PFSK-1 (cell line): ENCODE data around the gene NEK7.

Experiments
- FOXP2 ChIP-seq: optimal IDR thresholded peaks from 2 replicates; pipeline ENCODE3; 2011; ENCODE audit warnings: borderline replicate concordance, control low read depth, inconsistent platforms; ENCODE audit not compliant: insufficient read depth; ENCODE audit errors: extremely low read length, extremely low read depth
- POLR2AphosphoS5 ChIP-seq: IDR thresholded peaks from 2 replicates; pipeline ENCODE4 v1.6.1; 2012; ENCODE audit warnings: low read depth, mild to moderate bottlenecking, control low read depth, low read length, moderate library complexity
- REST ChIP-seq, 2 experiments: IDR thresholded peaks; 2 replicates each; pipeline versions ENCODE4 v1.6.1 to v1.8.0; 2011 to 2012; ENCODE audit warnings: low read depth in 2 of 2, low read length in 2 of 2, control low read depth in 1 of 2, inconsistent platforms in 1 of 2, mild to moderate bottlenecking in 1 of 2, moderate library complexity in 1 of 2; ENCODE audit not compliant: insufficient read depth in 1 of 2
- SIN3A ChIP-seq: IDR thresholded peaks from 2 replicates; pipeline ENCODE4 v1.6.1; 2012; ENCODE audit warnings: mild to moderate bottlenecking, low read length, moderate library complexity, borderline replicate concordance; ENCODE audit not compliant: insufficient read depth
- TAF1 ChIP-seq: IDR thresholded peaks from 2 replicates; pipeline ENCODE4 v1.6.1; 2012; ENCODE audit warnings: low read length, control low read depth, borderline replicate concordance; ENCODE audit not compliant: insufficient read depth

The NEK7 gene

GRCh38 chr1:198241553-198241952 is 84.8 kb downstream of the NEK7 start:
- no peak for TF ChIP-seq REST (IDR thresholded peaks at IDR 0.05; ENCODE audit: insufficient read depth in 1 of 2, low read depth in 2 of 2, low read length in 2 of 2)
- no peak for TF ChIP-seq SIN3A

GRCh38 chr1:198244772-198245171 is 88.0 kb downstream of the NEK7 start:
- TF ChIP-seq FOXP2 (no peak), SIN3A (no peak), REST (IDR thresholded peaks at IDR 0.05; ENCODE audit: insufficient read depth in 1 of 2, low read depth in 2 of 2, low read length in 2 of 2) (no peak), TAF1 (no peak), POLR2AphosphoS5 (no peak)

GRCh38 chr1:198245379-198245778 is 88.6 kb downstream of the NEK7 start:
- no peak for TF ChIP-seq SIN3A
- no peak for TF ChIP-seq FOXP2

- TF ChIP-seq TAF1 (no peak), FOXP2 (no peak), POLR2AphosphoS5 (no peak), REST (IDR thresholded peaks at IDR 0.05; ENCODE audit: insufficient read depth in 1 of 2, low read depth in 2 of 2, low read length in 2 of 2) (no peak), SIN3A (no peak)
Measured at GRCh38 chr1:198246337-198246736, 89.5 kb downstream of the NEK7 start.

- TF ChIP-seq TAF1 (no peak), POLR2AphosphoS5 (no peak), REST (IDR thresholded peaks at IDR 0.05; ENCODE audit: insufficient read depth in 1 of 2, low read depth in 2 of 2, low read length in 2 of 2) (no peak), FOXP2 (no peak), SIN3A (no peak)
Measured at GRCh38 chr1:198253259-198253658, 96.5 kb downstream of the NEK7 start.

GRCh38 chr1:198253668-198254067 is 96.9 kb downstream of the NEK7 start:
- TF ChIP-seq FOXP2 (no peak), TAF1 (no peak), SIN3A (no peak), REST (IDR thresholded peaks at IDR 0.05; ENCODE audit: insufficient read depth in 1 of 2, low read depth in 2 of 2, low read length in 2 of 2) (no peak), POLR2AphosphoS5 (no peak)
